LHCN-M2 (cell line): ENCODE measurements around the gene EPB41L2. TPM values are rescaled to one million over a fixed set of nuclear protein-coding genes. Genes with fewer than 3 reads are reported as not detected.

Source experiments
- DNase-seq: peaks from one replicate; pipeline ENCODE4 v3.0.0-alpha.2; 2012; ENCODE audit warnings: low read depth
- total RNA-seq: library from RNA; depleted of rRNA; stranded (reverse); fragments of >200 nt; gene quantifications from 2 replicates; pipeline ENCODE4 v1.2.3, GENCODE V29; 2014

The EPB41L2 gene
- total RNA-seq, 1 experiment from 2014 or later, result 26.2 TPM

- DNase-seq, result no peak
These were observed 149.9 kb downstream of the EPB41L2 start for GRCh38 chr6:130913120-130913519.

DNA sequence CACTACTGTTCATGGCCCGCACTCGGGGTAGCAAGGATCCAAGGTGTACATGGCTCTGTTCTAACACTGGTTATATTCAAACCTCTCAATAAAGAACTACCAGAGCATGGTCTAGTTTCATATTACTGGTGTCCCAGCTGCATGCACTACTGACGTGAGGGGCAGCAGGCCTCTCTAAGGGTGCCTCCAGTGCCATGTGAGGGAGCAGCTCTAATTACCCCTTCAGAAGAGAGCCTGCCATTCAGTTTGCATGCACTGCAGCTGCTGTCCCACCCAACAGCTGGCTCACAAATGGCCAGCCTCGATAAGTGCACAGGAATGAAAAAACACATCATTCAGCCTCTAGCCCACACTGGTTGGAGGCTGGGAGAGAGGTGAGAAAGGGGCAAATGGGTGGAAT, 150.6 kb downstream of the EPB41L2 start:
- peak; percentile 77 for DNase-seq

DNA sequence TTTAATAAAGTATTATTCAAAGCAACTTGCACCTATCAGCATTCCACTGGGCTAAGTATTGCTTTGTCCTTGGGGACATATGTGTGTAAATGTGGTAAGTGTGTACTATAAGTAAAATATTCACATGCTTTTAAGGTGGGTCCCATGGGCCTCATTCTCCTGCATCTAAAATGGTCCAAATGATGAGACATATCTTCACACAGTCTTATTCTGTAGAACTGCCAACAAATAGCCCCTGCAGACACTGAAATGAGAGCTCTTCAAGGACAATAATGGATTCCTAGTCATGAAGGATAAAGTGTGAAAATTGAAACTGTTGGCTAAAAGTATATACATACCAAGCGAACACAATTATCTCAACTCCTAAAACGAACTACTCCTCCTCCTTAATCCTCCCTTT, 154.1 kb downstream of the EPB41L2 start:
- DNase-seq, result no peak

- DNase-seq, result no peak
These were observed 154.9 kb downstream of the EPB41L2 start for GRCh38 chr6:130908188-130908587.

GRCh38 chr6:130907687-130908086, 155.4 kb downstream of the EPB41L2 start:
- no peak for DNase-seq

DNA sequence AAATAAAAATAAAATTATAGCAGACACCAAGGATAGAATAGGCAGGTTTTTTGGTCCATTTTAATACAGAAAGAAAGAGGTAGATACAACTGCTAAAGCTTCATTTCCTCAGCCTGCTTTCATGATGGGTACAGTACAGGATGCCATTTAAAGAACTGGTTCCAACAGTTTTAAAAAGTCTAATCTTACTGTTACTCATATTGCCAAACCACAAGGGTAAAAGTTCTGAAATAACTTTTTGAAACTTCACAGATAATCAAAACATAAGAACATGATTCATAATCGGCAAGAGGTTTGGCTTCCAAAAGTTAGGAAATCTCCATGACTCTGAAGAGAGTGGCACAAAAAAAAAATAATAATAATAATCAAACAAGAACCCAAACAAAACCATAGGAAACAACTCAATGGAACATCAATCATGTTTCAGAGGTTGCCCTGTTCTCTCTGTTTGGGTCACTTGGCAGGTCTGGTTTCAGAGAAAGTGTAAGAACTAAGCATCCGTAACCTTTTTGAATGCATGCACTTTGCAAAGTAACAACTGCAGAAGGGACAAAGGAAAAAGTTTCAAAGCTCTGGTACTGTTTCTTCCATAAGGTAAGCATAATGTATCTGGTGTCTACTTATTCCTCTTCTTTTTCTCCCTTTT, 156.2 kb downstream of the EPB41L2 start:
- DNase-seq, result peak; percentile 87

DNA sequence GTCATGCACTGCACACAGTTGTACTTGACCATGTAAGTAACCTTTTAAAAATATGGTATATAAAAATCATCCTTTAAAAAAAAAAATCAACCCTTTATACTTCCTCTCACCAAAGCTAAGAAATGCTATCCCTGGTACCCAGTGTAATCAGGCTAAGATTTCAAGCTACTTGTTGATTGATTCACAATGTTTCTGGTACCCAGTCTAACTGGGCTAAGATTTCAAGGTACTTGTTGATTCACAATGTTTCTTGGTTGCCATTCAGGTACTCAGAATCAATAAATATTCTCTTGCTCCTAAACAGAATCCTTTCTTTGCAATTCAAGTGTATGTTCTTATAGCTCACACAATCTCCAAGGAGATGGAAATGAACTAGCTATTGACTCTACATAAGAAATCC, 159.4 kb downstream of the EPB41L2 start:
- DNase-seq, result no peak

GRCh38 chr6:130903007-130903406, 160.0 kb downstream of the EPB41L2 start:
- no peak for DNase-seq

DNA sequence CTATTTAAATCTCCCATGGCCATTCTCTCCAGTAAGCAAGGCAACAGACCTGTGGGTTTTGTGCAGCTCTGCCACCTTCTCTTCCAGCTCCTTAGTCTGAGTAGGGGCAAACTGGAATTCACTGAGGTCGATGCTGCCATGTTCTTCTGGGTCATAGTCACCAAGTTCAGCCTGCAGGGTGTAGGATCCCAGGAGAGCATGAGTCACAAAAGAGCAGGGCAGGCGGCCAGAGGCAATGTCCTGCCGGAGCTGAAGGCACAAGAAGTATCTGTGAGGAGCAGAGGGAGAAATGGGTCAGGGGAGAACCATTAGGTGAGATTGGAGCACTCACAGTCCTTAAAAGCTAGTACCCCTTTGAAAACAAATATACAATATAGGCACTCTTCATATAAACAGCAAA, 162.1 kb downstream of the EPB41L2 start:
- peak; percentile 80 for DNase-seq

DNA sequence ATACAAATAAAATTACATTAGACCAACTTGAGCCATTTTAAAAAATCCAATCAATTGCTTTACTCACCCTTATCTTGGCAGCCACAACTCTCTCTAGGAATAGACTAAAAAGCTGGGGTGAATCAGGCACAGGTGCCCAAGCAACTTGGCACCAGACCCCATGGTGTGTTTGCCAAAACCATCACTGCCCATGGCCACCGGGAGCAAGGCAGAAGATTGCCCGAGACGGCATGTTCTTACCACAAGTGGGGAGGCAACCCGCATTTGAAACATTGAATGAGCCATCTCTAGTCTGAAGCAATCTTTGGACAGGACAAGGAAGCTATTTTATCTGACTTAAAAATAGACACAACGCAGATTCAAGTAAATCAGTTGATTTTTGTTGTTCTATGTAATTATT, 166.8 kb downstream of the EPB41L2 start:
- peak; percentile 94 for DNase-seq

DNA sequence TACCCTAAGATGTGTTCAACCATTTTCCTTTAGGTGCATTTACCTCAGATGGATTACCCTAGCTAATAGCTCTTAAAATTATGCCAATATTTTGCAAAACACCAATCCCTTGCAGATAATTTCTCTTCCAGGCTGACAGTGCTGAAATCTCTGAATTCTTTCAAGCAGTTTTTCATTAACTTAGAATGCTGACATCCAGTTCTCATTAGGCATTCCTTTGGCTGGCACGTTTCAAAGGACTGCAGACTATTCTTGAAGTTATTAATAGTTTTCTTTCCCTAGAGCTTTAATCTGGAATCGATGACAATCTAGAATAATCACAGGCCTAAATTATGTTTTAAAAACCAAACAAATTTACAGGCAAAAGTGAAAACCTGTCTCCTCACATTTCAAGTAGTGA, 167.5 kb downstream of the EPB41L2 start:
- DNase-seq, result no peak

- no peak for DNase-seq
These were observed 169.3 kb downstream of the EPB41L2 start for GRCh38 chr6:130893766-130894165.

GRCh38 chr6:130893277-130893676, 169.8 kb downstream of the EPB41L2 start:
- DNase-seq, result no peak

DNA sequence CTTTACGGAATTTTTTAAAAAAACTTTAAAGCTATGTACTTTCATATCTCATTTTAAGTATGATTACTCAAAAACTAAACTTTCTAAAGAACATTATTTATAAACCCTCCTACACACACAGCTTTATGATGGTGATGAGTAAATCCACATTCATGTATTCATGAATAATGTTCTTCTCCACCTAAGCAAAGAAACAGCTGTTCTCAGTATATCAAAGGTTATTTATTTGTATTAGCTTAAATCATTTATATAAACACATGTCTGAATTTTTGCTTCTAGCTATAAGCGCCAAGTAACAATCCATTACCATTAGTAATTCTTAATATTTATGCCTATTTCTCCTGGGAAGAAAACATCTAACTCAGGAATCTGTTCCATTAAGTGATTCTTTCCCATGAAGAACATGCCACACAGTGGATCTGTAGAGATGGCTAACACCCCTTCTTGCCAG, 172.5 kb downstream of the EPB41L2 start:
- DNase-seq, result peak; percentile 68

DNA sequence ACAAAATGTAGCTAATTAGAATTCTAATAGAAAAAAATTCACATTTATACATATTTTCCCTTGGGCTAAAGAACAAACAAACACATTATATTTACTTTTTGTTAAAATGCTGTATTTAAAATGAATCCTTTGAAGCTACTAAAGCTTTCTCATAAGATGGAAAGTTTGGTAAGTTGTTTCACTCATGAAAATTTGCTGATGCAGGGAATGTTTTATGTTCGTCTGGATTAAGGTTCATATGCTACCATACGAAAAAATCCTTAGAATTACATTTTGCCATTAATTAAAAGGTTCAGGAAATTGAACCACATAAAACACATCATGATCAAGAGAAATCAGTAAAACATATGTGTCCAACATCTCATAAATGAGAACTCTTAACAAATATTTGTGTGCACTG, 173.6 kb downstream of the EPB41L2 start:
- no peak for DNase-seq

- DNase-seq, result no peak
These were observed 174.8 kb downstream of the EPB41L2 start for GRCh38 chr6:130888246-130888645.

DNA sequence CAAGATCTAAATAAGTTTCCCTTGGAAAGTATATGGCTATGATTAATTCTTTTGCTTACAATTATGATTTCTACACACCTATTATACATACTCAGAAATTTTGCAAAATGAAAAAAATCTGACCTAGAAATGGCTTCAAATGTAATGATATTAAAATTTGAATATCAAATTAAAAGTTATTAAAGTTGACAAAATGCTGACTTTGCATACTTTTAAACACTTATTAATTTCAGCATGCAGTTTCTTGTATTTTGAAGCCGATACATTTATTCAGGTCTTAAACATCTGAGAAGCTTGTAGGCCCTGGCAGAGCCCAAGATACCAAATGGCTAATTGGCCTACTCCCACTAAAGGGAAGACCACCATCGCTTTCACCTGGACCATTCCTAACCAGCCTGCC, 176.1 kb downstream of the EPB41L2 start:
- no peak for DNase-seq

DNA sequence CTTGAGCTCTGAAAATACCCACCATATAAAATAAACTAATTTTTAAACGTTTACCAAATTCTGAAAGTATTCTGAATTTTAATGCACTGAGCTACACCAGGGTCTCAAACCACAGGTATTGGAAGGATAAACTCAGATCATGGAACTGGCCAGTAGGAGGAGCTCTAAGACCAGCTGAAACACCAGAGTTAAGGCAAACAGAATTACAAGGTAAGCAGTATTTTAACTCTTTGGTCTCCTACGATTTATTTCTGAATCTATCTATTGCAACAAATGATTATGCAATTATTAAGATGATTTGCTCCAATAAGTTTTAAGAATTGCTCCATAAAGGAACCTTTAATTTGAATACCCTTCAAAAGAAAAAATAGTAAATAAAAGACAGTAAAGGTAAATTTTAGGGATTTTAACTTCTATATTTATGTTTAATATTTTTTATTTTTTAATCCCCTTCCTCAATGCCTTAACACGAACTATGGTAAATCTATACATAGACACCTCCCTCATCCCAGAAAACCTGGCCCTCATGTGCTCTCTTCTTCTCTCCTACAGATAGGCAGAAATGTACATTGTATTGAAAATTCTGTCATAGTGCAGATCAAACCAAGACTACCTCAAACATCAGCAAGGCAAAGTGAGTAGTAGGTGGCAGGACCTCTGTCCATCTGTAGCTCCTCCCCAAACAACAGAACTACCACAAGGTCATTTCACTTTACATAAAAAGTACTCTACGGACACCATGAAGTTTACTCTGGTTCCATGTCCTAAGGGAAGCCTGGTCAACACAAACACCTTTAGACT, 177.5 kb downstream of the EPB41L2 start:
- DNase-seq, result peak; percentile 71

- DNase-seq, result no peak
These were observed 180.7 kb downstream of the EPB41L2 start for GRCh38 chr6:130882370-130882769.

DNA sequence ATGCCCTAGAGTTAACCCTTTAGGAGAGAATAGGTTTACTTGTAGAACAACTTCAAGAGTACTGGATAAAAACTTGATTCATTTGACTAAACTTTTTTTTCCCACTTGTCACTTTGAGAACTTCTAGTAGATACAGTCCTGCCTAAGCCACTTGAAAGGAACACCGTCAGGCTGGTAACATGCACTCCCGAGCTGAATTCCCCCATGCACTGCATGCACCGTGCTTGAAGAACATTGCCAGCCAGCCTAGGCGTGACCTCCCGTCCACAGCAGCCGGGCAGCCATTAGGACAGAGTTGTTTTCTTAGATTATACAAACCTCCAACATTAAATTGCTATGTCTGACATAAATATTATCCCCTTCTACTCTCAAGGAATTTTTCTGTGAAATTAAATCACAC, 183.2 kb downstream of the EPB41L2 start:
- no peak for DNase-seq

DNA sequence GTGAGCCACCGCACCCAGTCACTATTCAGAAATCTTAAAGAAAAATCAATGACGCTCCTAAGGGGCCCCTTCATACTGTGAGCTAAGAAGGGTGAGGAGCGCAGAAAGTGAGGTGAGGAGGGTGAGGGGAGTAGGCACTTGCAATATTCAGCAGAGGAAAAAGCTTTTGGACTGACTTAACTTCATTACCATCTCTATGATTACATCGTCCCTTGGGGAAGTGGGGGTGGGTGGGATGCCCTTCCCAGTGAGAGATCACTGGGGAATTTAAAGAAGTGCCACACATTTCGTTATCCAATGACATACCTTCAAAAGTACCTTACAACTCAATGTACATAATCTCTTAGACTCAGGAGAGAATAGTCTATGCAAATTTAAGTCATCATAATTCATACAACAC, 189.3 kb downstream of the EPB41L2 start:
- DNase-seq, result no peak

- peak; percentile 32 for DNase-seq
These were observed 190.6 kb downstream of the EPB41L2 start for GRCh38 chr6:130872250-130873095.
